ENCODE measurements around the gene NAV2.

The NAV2 gene

GRCh38 chr11:20008190-20008870 lies 295.7 kb downstream of the NAV2 start:
- no peak overlapping the region for H3K4me3 ChIP-seq (ENCODE audit: low read length)
- TF ChIP-seq CTCF (IDR thresholded peaks at IDR 0.05; ENCODE audit: insufficient read depth, low read depth, low read length, missing control alignments): no peak
- DNase-seq (ENCODE audit: low read depth): no peak

- no peak for TF ChIP-seq CTCF (IDR thresholded peaks at IDR 0.05; ENCODE audit: insufficient read depth, low read depth, low read length, missing control alignments)
- DNase-seq (ENCODE audit: low read depth): no peak
- H3K4me3 ChIP-seq (ENCODE audit: low read length): no peak overlapping the region
These were observed 296.4 kb downstream of the NAV2 start for GRCh38 chr11:20008871-20009644.

GRCh38 chr11:20010156-20010850 lies 297.7 kb downstream of the NAV2 start:
- no peak for TF ChIP-seq CTCF (IDR thresholded peaks at IDR 0.05; ENCODE audit: insufficient read depth, low read depth, low read length, missing control alignments)
- no peak overlapping the region for H3K4me3 ChIP-seq (ENCODE audit: low read length)
- DNase-seq (ENCODE audit: low read depth): no peak

- no peak overlapping the region for H3K4me3 ChIP-seq (ENCODE audit: low read length)
- no peak for TF ChIP-seq CTCF (IDR thresholded peaks at IDR 0.05; ENCODE audit: insufficient read depth, low read depth, low read length, missing control alignments)
- DNase-seq (ENCODE audit: low read depth): no peak
These were observed 298.2 kb downstream of the NAV2 start for GRCh38 chr11:20010851-20011225.

GRCh38 chr11:20011307-20011951 lies 298.8 kb downstream of the NAV2 start:
- H3K4me3 ChIP-seq (ENCODE audit: low read length): no peak overlapping the region
- peak; percentile 92 for DNase-seq (ENCODE audit: low read depth)
- no peak for TF ChIP-seq CTCF (IDR thresholded peaks at IDR 0.05; ENCODE audit: insufficient read depth, low read depth, low read length, missing control alignments)

GRCh38 chr11:20013346-20014066 lies 300.9 kb downstream of the NAV2 start:
- no peak for TF ChIP-seq CTCF (IDR thresholded peaks at IDR 0.05; ENCODE audit: insufficient read depth, low read depth, low read length, missing control alignments)
- H3K4me3 ChIP-seq (ENCODE audit: low read length): no peak overlapping the region
- DNase-seq (ENCODE audit: low read depth): peak; percentile 58
